Effector memory CD4-positive, alpha-beta T cell (primary cell): ENCODE measurements around the gene NKX1-1.
"Not testable (repeated sequence)": the region's sequence is repeated elsewhere in the genome, so short reads cannot be mapped to it uniquely, and the experiment has no call there.

ENCODE experiments used
- DNase-seq, 3 donors: peaks; one replicate each; pipeline ENCODE4 v3.0.0-alpha.2; 2020
- H3K27ac ChIP-seq: 2 replicates; pipeline ENCODE4 v1.7.0; 2013; ENCODE audit warnings: mild to moderate bottlenecking, low read length, moderate library complexity; ENCODE audit not compliant: insufficient read depth, poor library complexity, severe bottlenecking
- H3K27me3 ChIP-seq: replicated peaks from 2 replicates; pipeline ENCODE4 v1.7.0; 2013; ENCODE audit warnings: mild to moderate bottlenecking, low read length; ENCODE audit not compliant: insufficient read depth, control insufficient read depth, poor library complexity, severe bottlenecking
- H3K36me3 ChIP-seq: 2 replicates; pipeline ENCODE4 v1.7.0; 2013; ENCODE audit warnings: mild to moderate bottlenecking, low read length, moderate library complexity; ENCODE audit not compliant: control insufficient read depth, insufficient read depth
- H3K4me1 ChIP-seq: 2 replicates; pipeline ENCODE4 v1.7.0; 2013; ENCODE audit warnings: low read length, mild to moderate bottlenecking; ENCODE audit not compliant: control insufficient read depth, insufficient read depth, poor library complexity, severe bottlenecking
- H3K4me3 ChIP-seq: 2 replicates; pipeline ENCODE4 v1.7.0; 2013; ENCODE audit warnings: low read length, low read depth, mild to moderate bottlenecking; ENCODE audit not compliant: insufficient read depth, poor library complexity, severe bottlenecking
- H3K9me3 ChIP-seq: 2 replicates; pipeline ENCODE4 v1.7.0; 2013; ENCODE audit warnings: mild to moderate bottlenecking, low read length, moderate library complexity; ENCODE audit not compliant: control insufficient read depth

NKX1-1 gene

DNA sequence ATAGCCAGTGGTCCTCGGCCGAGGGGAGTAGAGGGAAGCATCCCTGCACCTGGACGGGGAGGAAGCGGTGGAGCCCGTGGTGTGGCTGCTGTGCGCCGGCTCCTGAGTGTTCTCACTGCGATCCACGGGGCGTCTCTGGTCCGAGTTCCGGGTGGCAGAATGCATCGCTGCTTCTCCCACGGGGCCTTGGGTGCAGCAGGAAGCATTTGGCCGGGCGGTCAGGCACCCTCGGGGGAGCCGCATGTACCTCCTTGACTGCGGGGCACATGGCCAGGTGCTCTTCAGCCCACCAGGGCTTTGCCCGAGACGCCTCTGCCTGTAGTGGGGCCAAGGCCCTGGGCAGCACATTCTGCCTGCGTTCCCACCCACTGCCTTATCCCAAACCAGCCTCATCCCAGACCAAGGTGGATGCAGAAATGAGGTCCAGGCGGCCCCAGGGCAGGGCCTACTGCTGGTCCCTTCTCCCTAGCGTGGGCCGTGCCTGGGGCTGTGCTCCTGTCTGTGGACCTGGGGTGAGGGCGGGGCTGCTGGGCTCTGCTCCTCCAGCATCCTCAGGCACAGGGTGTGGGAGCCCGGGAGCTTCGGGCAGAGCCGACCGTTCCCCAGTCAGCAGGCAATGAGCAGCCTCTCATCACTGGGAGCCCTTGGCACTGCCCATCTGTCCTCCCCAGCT lies 27.5 kb downstream of the NKX1-1 start:
- peaks cover 23% of the 10 kb centered on the region for H3K36me3 ChIP-seq
- no peak overlapping the region for H3K4me3 ChIP-seq
- DNase-seq = no peak
- no peak overlapping the region for H3K27ac ChIP-seq
- H3K4me1 ChIP-seq = no peaks in the 10 kb centered on the region
- H3K9me3 ChIP-seq = no peaks in the 10 kb centered on the region
- no peaks in the 10 kb centered on the region for H3K27me3 ChIP-seq

- Histone ChIP-seq H3K9me3 (no peaks in the 10 kb centered on the region), H3K4me3 (no peak overlapping the region), H3K36me3 (peaks cover 28% of the 10 kb centered on the region), H3K27ac (no peak overlapping the region), H3K4me1 (no peaks in the 10 kb centered on the region), H3K27me3 (no peaks in the 10 kb centered on the region)
- DNase-seq = no peak
These were observed 28.5 kb downstream of the NKX1-1 start for GRCh38 chr4:1377606-1378261.

GRCh38 chr4:1376841-1377605 lies 29.2 kb downstream of the NKX1-1 start:
- peaks cover 28% of the 10 kb centered on the region for H3K36me3 ChIP-seq
- no peaks in the 10 kb centered on the region for H3K27me3 ChIP-seq
- no peaks in the 10 kb centered on the region for H3K4me1 ChIP-seq
- no peak overlapping the region for H3K4me3 ChIP-seq
- no peak overlapping the region for H3K27ac ChIP-seq
- DNase-seq = no peak
- no peaks in the 10 kb centered on the region for H3K9me3 ChIP-seq

DNA sequence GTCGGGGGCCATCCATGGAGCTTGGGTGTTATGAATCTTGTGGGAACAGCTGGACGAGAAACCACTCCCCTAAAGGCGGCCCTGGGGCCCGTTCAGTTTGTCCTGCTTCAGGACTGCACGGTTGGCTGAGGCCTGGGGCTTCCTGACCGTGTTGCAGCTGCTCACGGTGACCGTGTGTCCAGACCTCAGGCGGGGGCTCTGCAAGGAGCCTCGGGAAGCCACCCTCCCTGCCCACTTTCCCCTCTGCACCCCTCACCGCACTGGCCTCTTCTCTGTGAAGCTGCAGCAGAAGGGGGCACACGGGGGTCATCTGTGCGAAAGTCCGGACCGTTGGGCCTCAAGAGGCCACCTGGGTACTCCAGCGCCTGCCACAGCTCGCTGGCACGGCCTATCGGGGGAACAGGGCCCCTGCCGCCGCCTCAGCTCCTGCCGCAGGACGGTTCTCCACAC lies 29.8 kb downstream of the NKX1-1 start:
- H3K4me3 ChIP-seq = no peak overlapping the region
- no peaks in the 10 kb centered on the region for H3K9me3 ChIP-seq
- no peak for DNase-seq
- H3K27ac ChIP-seq = no peak overlapping the region
- no peaks in the 10 kb centered on the region for H3K27me3 ChIP-seq
- peaks cover 28% of the 10 kb centered on the region for H3K36me3 ChIP-seq
- H3K4me1 ChIP-seq = no peaks in the 10 kb centered on the region

DNA sequence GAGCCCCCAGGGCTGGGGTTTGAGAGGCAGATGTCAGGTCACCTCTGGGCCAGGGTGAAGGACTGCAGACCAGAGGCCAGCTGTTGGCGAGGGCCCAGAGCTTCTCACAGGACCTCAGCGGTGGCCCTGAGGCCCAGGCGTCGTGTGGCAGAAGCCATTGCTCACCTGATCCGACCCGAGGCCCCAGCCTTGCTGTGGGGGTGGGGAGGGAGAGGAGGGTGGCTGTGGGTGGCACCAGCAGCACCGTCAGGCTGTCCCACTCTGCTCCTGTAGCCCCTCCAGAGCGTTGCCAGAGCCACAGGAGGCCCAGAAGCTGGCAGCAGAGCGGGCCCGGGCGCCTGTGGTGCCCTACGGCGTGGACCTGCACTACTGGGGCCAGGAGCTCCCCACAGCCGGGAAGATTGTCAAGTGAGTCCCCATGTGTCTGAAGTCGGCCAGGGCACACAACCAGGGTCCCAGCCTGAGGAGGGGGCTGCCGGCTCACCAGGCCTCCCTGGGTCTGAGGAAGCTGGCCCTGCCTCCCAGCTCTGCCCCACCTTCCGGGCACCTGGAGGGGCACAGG lies 30.4 kb downstream of the NKX1-1 start:
- no peak for DNase-seq
- peaks cover 34% of the 10 kb centered on the region for H3K36me3 ChIP-seq
- H3K27ac ChIP-seq = no peak overlapping the region
- no peaks in the 10 kb centered on the region for H3K9me3 ChIP-seq
- no peak overlapping the region for H3K4me3 ChIP-seq
- no peaks in the 10 kb centered on the region for H3K27me3 ChIP-seq
- no peaks in the 10 kb centered on the region for H3K4me1 ChIP-seq

GRCh38 chr4:1375051-1375721 lies 31.1 kb downstream of the NKX1-1 start:
- no peak for DNase-seq
- no peaks in the 10 kb centered on the region for H3K27me3 ChIP-seq
- H3K9me3 ChIP-seq = no peaks in the 10 kb centered on the region
- no peak overlapping the region for H3K27ac ChIP-seq
- H3K4me3 ChIP-seq = no peak overlapping the region
- peaks cover 36% of the 10 kb centered on the region for H3K36me3 ChIP-seq
- no peaks in the 10 kb centered on the region for H3K4me1 ChIP-seq

GRCh38 chr4:1374706-1375045 lies 31.6 kb downstream of the NKX1-1 start:
- DNase-seq = no peak
- no peaks in the 10 kb centered on the region for H3K27me3 ChIP-seq
- no peak overlapping the region for H3K4me3 ChIP-seq
- peaks cover 36% of the 10 kb centered on the region for H3K36me3 ChIP-seq
- H3K4me1 ChIP-seq = no peaks in the 10 kb centered on the region
- H3K27ac ChIP-seq = no peak overlapping the region
- H3K9me3 ChIP-seq = no peaks in the 10 kb centered on the region

GRCh38 chr4:1373892-1374705 lies 32.1 kb downstream of the NKX1-1 start:
- H3K27ac ChIP-seq = no peak overlapping the region
- H3K9me3 ChIP-seq = no peaks in the 10 kb centered on the region
- no peak overlapping the region for H3K4me3 ChIP-seq
- no peaks in the 10 kb centered on the region for H3K27me3 ChIP-seq
- H3K4me1 ChIP-seq = no peaks in the 10 kb centered on the region
- DNase-seq = no peak
- H3K36me3 ChIP-seq = peaks cover 36% of the 10 kb centered on the region

- H3K4me1 ChIP-seq, DNase-seq, H3K27ac ChIP-seq, H3K4me3 ChIP-seq, H3K9me3 ChIP-seq, H3K27me3 ChIP-seq: not testable (repeated sequence)
- H3K36me3 ChIP-seq = peaks cover 41% of the 10 kb centered on the region
These were observed 33.7 kb downstream of the NKX1-1 start for GRCh38 chr4:1372576-1372975.
